ENCODE measurements around the gene PLTP.
"Not testable (repeated sequence)": the region's sequence is repeated elsewhere in the genome, so short reads cannot be mapped to it uniquely, and the experiment has no call there.

The PLTP gene

DNA sequence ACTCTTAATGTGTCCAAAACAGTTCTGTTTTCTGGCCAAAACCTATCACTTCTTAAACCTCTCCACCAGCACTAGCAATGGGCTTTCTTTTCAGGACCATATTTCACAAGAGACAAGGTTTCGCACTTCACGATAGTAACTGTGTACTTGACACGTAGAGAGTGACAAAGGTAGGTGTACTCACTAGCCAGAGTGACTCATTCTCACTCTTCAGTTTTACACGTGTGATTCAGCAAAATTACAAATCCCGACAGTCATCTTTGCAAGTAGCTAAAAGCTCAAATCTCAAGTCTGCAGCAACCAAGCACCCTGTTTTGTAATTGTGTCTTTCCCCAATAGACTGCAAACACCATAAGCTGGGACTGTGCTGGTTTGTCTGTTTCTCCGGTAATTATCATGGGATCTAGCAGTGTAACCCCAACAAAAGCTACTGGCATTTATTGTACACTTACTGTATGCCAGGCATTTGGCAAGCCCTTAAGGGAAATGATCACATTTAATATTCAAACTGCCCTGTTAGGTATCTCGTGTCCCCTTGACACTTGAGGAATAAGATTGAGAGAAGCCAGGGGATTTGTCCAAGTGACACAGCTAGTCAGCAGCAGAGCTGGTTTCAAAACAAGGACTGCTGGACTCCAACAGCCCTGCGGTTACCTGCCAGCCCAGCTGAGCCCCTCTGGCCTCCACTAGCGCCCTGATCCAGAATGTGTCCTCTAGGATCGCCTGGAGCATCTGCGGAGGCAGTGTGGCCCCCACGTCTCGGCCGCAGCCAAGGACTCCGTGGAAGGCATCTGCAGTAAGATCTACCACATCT, 32.4 kb upstream of the PLTP start:
- no peak for DNase-seq

- DNase-seq: no peak
Measured at GRCh38 chr20:45943613-45944012, 31.7 kb upstream of the PLTP start.

DNA sequence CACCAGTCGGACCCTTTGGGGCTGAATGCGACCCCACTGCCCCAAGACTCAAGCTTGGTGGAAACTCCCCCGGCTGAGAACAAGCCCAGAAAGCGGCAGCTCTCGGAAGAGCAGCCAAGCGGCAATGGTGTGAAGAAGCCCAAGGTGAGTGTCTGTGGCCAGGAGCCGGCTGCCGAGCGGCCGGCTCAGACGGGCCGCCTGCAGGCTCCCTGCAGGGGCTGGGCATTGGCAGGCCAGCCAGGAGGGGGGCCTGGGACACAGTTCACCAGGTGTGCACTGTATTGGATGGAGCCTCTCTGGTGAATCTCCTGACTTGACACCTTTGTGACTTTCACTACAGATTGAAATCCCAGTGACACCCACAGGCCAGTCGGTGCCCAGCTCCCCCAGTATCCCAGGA, 28.5 kb upstream of the PLTP start:
- DNase-seq: no peak

DNA sequence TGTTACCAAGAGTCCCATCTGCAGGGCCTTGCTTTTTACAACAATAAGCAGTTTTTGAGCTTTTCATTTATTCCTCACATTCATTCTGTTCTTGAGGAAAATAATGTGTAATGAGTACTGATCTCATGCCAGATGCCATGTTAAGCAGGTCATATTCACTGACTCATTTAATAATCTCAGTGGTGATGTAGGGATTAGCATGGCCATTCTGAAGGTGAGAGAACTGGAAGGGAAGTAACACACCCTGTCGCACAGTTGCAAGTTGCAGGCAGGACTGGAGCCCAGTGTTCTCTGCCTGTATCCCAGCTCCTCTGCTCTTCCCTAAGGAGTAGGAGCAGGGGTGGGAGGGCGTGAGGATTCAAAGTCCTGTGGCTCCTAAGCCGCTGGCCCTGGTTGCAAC, 28.1 kb upstream of the PLTP start:
- no peak for DNase-seq

- DNase-seq: no peak
Measured at GRCh38 chr20:45938727-45939438, 26.9 kb upstream of the PLTP start.

- DNase-seq: no peak
Measured at GRCh38 chr20:45937765-45938164, 25.8 kb upstream of the PLTP start.

- no peak for DNase-seq
Measured at GRCh38 chr20:45935416-45936046, 23.6 kb upstream of the PLTP start.

- peak; percentile 95 for DNase-seq
Measured at GRCh38 chr20:45934586-45935415, 22.8 kb upstream of the PLTP start, which contains the start of gene PCIF1. PCIF1 (plus strand) TSS chr20:45934683; CDS start chr20:45939000, 4,317 bp downstream.

DNA sequence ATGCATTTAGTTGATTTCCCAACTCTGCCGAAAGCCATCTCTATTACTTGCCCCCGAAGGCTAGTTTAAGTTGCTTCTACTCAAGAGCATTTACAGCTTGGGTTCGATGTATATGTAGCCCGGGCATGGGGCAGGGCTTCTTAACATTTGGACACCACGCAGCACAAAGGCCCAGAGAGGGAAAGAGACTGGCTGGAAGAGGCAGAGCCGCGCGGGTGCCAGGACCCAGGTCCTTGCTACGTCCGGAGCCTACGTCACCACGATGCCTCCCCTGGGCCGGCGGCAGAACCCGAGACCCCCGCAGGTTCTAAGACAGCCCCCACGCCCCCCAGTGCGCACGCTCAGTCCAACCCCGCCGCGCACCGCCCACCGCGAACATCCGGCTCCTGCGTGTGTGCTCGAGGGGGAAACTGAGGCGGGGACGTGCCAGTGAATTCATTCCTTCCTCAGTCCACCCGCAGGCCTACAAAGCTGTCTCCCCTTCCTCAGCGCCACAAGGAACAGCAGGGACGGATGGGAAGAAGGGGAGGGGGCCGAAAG, 22.2 kb upstream of the PLTP start:
- DNase-seq: peak; percentile 55

DNA sequence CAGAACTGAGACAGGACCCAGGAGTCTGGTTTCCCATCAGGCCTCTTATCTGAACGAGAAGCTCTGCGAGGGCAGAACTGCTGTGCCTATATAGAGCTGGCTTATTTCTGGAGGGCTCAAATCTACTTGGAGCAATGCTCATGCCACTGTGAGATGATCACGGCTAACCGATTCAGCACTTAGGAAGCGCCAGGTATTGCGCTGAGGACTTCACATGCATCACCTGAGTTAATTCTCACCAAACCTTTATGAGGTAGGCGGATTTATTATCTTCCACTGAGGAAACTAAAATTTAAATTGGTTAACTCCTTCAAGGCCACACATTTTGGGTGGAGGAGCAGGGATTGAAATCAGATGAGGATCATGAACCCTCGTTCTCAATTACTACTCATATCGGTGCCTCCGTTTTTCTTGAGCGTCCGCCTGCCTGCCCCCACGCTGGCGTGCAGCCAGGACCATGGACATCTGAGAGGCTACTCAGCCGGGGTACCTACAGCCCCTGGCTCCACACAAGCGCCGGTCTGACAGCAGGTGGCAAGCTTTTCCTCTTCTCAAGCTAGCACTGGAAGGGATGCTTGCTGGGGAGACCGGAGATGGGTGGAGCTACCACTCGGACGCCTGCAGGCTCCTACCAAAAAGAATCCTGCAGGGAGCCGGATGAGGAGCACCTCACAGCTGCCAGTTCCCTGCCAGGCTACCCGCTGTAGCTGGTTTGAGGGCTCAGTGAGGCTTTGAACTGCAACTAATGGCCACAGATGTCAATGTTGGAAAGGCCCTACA, 21.5 kb upstream of the PLTP start:
- DNase-seq: no peak

DNA sequence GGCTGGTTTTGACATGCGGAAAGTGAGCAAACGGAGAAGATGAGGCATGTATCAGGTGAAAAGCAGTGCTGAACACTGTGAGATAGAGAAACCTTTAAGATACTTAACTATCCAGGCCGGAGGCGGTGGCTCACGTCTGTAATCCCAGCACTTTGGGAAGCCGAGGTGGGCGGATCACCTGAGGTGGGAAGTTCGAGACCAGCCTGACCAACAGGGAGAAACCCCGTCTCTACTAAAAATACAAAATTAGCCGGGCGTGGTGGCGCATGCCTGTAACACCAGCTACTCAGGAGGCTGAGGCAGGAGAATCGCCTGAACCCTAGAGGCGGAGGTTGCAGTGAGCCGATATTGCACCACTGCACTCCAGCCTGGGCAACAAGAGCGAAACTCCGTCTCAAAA, 19.7 kb upstream of the PLTP start:
- DNase-seq: not testable (repeated sequence)

- DNase-seq: no peak
Measured at GRCh38 chr20:45927071-45927878, 15.3 kb upstream of the PLTP start.

GRCh38 chr20:45926731-45927070, 14.7 kb upstream of the PLTP start:
- DNase-seq: no peak

- DNase-seq: no peak
Measured at GRCh38 chr20:45925821-45926506, 14.0 kb upstream of the PLTP start.

DNA sequence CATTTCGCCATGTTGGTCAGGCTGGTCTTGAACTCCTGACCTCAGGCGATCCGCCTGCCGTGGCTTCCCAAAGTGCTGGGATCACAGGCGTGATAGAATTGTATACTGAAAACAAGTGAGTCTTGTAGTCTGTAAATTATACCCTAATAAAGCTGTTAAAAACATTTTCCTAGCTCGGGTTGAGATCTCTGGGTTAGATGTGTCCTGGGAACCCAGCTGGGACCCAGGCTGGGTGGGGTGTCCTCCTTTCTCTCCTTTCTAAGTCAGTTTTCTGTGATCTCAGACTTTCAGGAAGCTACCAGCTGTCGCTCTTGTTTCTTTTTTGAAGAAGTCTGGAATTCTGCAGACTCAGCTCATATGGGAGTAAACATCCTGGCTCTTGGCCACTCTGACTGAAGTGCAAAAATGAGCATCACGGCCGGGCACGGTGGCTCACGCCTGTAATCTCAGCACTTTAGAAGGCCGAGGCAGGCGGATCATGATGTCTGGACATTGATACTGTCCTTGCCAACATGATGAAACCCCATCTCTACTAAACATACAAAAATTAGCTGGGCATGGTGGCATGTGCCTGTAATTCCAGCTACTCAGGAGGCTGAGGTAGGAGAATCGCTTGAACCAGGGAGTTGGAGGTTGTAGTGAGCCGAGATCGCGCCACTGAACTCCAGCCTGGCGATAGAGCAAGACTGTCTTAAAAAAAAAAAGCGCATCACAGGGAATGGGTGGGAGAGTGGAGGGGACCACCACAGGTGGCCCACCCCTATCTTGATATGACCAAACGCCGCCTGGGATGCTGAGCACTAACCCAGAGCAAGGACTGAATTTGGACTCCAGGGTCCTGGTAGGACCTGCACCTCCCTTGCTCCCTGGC, 12.7 kb upstream of the PLTP start:
- DNase-seq: no peak

DNA sequence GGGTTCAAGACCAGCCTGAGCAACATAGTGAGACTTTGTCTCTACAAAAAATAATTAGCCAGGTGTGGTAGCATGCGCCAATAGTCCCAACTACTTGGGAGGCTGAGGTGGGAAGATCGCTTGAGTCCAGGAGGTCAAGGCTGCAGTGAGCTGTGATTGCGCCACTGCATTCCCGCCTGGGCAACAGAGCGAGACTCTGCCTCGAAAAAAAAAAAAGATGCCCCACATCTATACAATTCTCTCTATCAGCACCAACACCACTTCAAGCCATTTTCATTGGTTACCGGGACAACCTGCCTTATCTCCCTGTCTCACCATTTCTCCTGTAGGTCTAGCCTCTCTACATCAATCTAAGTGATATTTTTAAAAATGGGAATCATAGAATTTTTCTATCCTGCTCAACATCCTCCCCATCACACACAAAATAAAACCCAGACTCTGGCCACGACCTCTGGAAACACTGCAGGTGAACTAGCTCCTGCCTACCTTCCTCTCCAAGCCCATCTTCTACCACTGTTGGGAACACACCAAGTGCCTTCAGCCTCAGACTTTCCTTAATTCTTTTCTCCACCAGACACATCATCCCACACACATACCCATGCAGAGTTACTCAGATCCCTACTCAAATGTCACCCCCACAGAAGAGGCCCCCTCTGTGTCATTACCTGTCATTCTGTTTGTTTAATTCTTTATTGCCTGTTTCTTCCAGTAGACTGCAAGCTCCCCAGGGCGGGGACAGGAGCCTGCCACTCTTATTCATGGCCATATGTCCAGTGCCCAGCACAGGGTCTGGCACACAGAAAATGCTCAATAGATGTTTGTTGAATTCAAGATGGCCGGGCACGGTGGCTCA, 9.6 kb upstream of the PLTP start:
- no peak for DNase-seq

- no peak for DNase-seq
Measured at GRCh38 chr20:45920462-45921336, 8.7 kb upstream of the PLTP start.

Data from activated gamma-delta T cell (primary cell).